ENCODE data around the gene WNT10A. TPM values are rescaled to one million over a fixed set of nuclear protein-coding genes. Genes with fewer than 3 reads are reported as not detected.

WNT10A gene
- total RNA-seq, 3 donors from 2014 or later (not counting 1 experiment from before 2014, with no cell fraction given), result 0.92 to 2.9 (median 2.9) TPM

- Histone ChIP-seq H3K9me3 (ENCODE audit: control insufficient read depth, insufficient read depth, low read length) (no peaks in the 10 kb centered on the region), H3K27me3 (ENCODE audit: control insufficient read depth, insufficient read depth, low read length) (peaks cover 21% of the 10 kb centered on the region), H3K36me3 (ENCODE audit: control insufficient read depth, insufficient read depth, low read length) (no peaks in the 10 kb centered on the region), H3K4me3 (ENCODE audit: low read length) (no peak overlapping the region), H3K4me1 (ENCODE audit: control insufficient read depth, insufficient read depth, low read length) (peaks cover 68% of the 10 kb centered on the region), H3K27ac (ENCODE audit: low read length) (no peak overlapping the region)
- peaks cover 47 to 65% of the 10 kb centered on the region in 2 donors for H3K4me1 Mint-ChIP-seq
- H3K9me3 Mint-ChIP-seq, result no peaks in the 10 kb centered on the region
- H3K36me3 Mint-ChIP-seq, result no peaks in the 10 kb centered on the region
- ATAC-seq (no peak), DNase-seq (peak in 1 of 2 donors; percentile 29)
- peak overlapping the region; percentile 52 for H3K4me3 Mint-ChIP-seq
- 94% methylated on average over 12 of the region's 12 CpGs for WGBS (ENCODE audit: insufficient coverage)
- H3K27me3 Mint-ChIP-seq (ENCODE audit: low read depth in 2 of 2), result peaks cover 42 to 46% of the 10 kb centered on the region in 2 donors
- peak overlapping the region; percentile 89 to 95 for H3K27ac Mint-ChIP-seq
- intact Hi-C loops (cut with micrococcal nuclease), result no loop called here
- no peak for TF ChIP-seq CTCF (IDR thresholded peaks at IDR 0.05)
These were observed 13.7 kb downstream of the WNT10A start for GRCh38 chr2:218894151-218894879.

DNA sequence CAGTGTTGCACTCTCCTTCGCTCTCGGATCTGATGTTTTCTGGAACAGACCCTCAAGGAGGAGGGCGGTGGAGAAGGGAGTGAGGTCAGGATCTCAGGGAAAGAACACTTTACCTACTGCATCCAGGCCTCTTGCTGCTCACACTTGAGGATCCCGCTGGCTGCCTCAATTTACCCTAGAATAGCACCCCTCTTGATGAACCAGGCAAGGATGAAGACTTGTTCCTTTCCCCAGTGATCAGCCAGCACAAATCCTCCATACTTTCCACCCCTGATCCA, 14.2 kb downstream of the WNT10A start:
- no peak for TF ChIP-seq CTCF (IDR thresholded peaks at IDR 0.05)
- Mint-ChIP-seq H3K36me3 (no peaks in the 10 kb centered on the region), H3K9me3 (no peaks in the 10 kb centered on the region), H3K27ac (peak overlapping the region; percentile 89 to 95), H3K4me1 (peaks cover 47 to 65% of the 10 kb centered on the region in 2 donors), H3K4me3 (no peak overlapping the region), H3K27me3 (ENCODE audit: low read depth in 2 of 2) (peaks cover 42 to 50% of the 10 kb centered on the region in 2 donors)
- 97% methylated on average over 4 of the region's 4 CpGs for WGBS (ENCODE audit: insufficient coverage)
- DNase-seq (no peak), ATAC-seq (no peak)
- intact Hi-C loops (cut with micrococcal nuclease), result loop anchor here (5.0 kb wide), 4 partner anchors 183 to 678 kb away; partner anchors contain the start of genes ARPC2, CNPPD1, CTDSP1 and RETREG2
- Histone ChIP-seq H3K27ac (ENCODE audit: low read length) (no peak overlapping the region), H3K36me3 (ENCODE audit: control insufficient read depth, insufficient read depth, low read length) (no peaks in the 10 kb centered on the region), H3K4me1 (ENCODE audit: control insufficient read depth, insufficient read depth, low read length) (peaks cover 68% of the 10 kb centered on the region), H3K27me3 (ENCODE audit: control insufficient read depth, insufficient read depth, low read length) (peaks cover 26% of the 10 kb centered on the region), H3K9me3 (ENCODE audit: control insufficient read depth, insufficient read depth, low read length) (no peaks in the 10 kb centered on the region), H3K4me3 (ENCODE audit: low read length) (no peak overlapping the region)

DNA sequence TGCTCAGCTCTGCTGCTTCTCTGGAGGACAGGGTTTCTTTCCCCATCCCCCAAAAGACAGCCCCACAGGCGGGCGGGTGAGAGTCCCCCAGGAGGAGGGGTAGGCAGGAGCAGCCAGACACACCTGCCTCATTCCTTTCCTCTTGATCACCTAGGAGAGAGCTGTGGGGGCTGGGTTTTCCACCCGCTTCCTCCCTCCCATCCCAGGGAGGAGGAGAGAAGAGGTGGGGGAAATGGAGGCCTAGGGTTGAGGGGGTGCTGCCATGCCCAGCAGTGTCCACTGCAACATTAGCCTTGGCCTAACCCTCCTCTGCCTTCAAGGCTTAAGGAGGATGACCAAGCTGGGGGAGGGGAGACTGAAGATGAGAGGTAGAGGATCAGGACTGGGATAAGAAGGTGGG, 14.7 kb downstream of the WNT10A start:
- H3K36me3 ChIP-seq (ENCODE audit: control insufficient read depth, insufficient read depth, low read length), result no peaks in the 10 kb centered on the region
- Mint-ChIP-seq H3K27ac (peak overlapping the region; percentile 89 to 95), H3K4me3 (no peak overlapping the region), H3K27me3 (ENCODE audit: low read depth in 2 of 2) (peaks cover 42 to 49% of the 10 kb centered on the region in 2 donors), H3K4me1 (peaks cover 47 to 65% of the 10 kb centered on the region in 2 donors), H3K36me3 (no peaks in the 10 kb centered on the region), H3K9me3 (no peaks in the 10 kb centered on the region)
- H3K27me3 ChIP-seq (ENCODE audit: control insufficient read depth, insufficient read depth, low read length), result peaks cover 26% of the 10 kb centered on the region
- no peak for TF ChIP-seq CTCF (IDR thresholded peaks at IDR 0.05)
- H3K4me1 ChIP-seq (ENCODE audit: control insufficient read depth, insufficient read depth, low read length), result peaks cover 68% of the 10 kb centered on the region
- no peaks in the 10 kb centered on the region for H3K9me3 ChIP-seq (ENCODE audit: control insufficient read depth, insufficient read depth, low read length)
- WGBS (ENCODE audit: insufficient coverage), result no CpG with 5 or more reads among the region's 3 CpGs
- H3K4me3 ChIP-seq (ENCODE audit: low read length), result no peak overlapping the region
- no peak overlapping the region for H3K27ac ChIP-seq (ENCODE audit: low read length)
- ATAC-seq, result no peak
- no peak for DNase-seq
- intact Hi-C loops (cut with micrococcal nuclease), result loop anchor here (5.0 kb wide), 4 partner anchors 183 to 678 kb away; partner anchors contain the start of genes ARPC2, CNPPD1, CTDSP1 and RETREG2

Measured in natural killer cell (primary cell).